Glutamatergic neuron (in vitro differentiated cells): Measurements from ENCODE around the gene HSD17B2. TPM values are rescaled to one million over a fixed set of nuclear protein-coding genes. Genes with fewer than 3 reads are reported as not detected.

Experiments
- DNase-seq: peaks from one replicate; pipeline ENCODE4 v3.0.0; 2022
- H3K27ac Mint-ChIP-seq: one replicate; pipeline ENCODE4 v1.8.0; 2020; ENCODE audit warnings: mild to moderate bottlenecking, mixed read lengths, inconsistent platforms; ENCODE audit not compliant: unreplicated experiment
- H3K27me3 Mint-ChIP-seq: one replicate; pipeline ENCODE4 v1.8.0; 2020; ENCODE audit warnings: mild to moderate bottlenecking, moderate library complexity, mixed read lengths, inconsistent platforms; ENCODE audit not compliant: unreplicated experiment
- H3K36me3 Mint-ChIP-seq: one replicate; pipeline ENCODE4 v1.8.0; 2020; ENCODE audit warnings: mild to moderate bottlenecking, mixed read lengths, inconsistent platforms; ENCODE audit not compliant: unreplicated experiment
- H3K4me1 Mint-ChIP-seq: one replicate; pipeline ENCODE4 v1.8.0; 2020; ENCODE audit warnings: mild to moderate bottlenecking, low read depth, mixed read lengths, inconsistent platforms; ENCODE audit not compliant: unreplicated experiment
- H3K4me3 Mint-ChIP-seq: one replicate; pipeline ENCODE4 v1.8.0; 2020; ENCODE audit warnings: mild to moderate bottlenecking, mixed read lengths, inconsistent platforms; ENCODE audit not compliant: unreplicated experiment
- H3K9me3 Mint-ChIP-seq: one replicate; pipeline ENCODE4 v1.8.0; 2020; ENCODE audit warnings: mild to moderate bottlenecking, moderate library complexity, mixed read lengths, inconsistent platforms; ENCODE audit not compliant: unreplicated experiment
- total RNA-seq: library from RNA; stranded (reverse); fragmentation: NEBNext Ultra II Directional; extraction: Animal tissue kit (Norgen Biotek cat#: 25700); gene quantifications from one replicate; pipeline ENCODE4 v1.2.1, GENCODE V29; 2021; ENCODE audit not compliant: unreplicated experiment
- TF ChIP-seq, protein P1 (sequence below): fragments of 200-600 bp; sonication (generic); IDR thresholded peaks from one replicate; pipeline ENCODE4 v1.5.0; 2021; ENCODE audit not compliant: partially characterized antibody, unreplicated experiment

The HSD17B2 gene
- total RNA-seq, 1 donor from 2014 or later = not detected

GRCh38 chr16:82024883-82025282, 10.2 kb upstream of the HSD17B2 start:
- Mint-ChIP-seq H3K4me3 (no peak overlapping the region), H3K27ac (no peak overlapping the region), H3K9me3 (no peaks in the 10 kb centered on the region), H3K4me1 (no peaks in the 10 kb centered on the region), H3K36me3 (peaks cover 13% of the 10 kb centered on the region), H3K27me3 (peaks cover 3% of the 10 kb centered on the region)
- no peak for DNase-seq
- TF ChIP-seq, protein P1, sequence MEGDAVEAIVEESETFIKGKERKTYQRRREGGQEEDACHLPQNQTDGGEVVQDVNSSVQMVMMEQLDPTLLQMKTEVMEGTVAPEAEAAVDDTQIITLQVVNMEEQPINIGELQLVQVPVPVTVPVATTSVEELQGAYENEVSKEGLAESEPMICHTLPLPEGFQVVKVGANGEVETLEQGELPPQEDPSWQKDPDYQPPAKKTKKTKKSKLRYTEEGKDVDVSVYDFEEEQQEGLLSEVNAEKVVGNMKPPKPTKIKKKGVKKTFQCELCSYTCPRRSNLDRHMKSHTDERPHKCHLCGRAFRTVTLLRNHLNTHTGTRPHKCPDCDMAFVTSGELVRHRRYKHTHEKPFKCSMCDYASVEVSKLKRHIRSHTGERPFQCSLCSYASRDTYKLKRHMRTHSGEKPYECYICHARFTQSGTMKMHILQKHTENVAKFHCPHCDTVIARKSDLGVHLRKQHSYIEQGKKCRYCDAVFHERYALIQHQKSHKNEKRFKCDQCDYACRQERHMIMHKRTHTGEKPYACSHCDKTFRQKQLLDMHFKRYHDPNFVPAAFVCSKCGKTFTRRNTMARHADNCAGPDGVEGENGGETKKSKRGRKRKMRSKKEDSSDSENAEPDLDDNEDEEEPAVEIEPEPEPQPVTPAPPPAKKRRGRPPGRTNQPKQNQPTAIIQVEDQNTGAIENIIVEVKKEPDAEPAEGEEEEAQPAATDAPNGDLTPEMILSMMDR = no peak

- TF ChIP-seq, protein P1 = no peak
- no peak overlapping the region for H3K27ac Mint-ChIP-seq
- peaks cover 3% of the 10 kb centered on the region for H3K27me3 Mint-ChIP-seq
- peaks cover 13% of the 10 kb centered on the region for H3K36me3 Mint-ChIP-seq
- H3K4me3 Mint-ChIP-seq = no peak overlapping the region
- no peaks in the 10 kb centered on the region for H3K9me3 Mint-ChIP-seq
- no peaks in the 10 kb centered on the region for H3K4me1 Mint-ChIP-seq
- no peak for DNase-seq
These were observed 7.4 kb upstream of the HSD17B2 start for GRCh38 chr16:82027629-82028064.

DNA sequence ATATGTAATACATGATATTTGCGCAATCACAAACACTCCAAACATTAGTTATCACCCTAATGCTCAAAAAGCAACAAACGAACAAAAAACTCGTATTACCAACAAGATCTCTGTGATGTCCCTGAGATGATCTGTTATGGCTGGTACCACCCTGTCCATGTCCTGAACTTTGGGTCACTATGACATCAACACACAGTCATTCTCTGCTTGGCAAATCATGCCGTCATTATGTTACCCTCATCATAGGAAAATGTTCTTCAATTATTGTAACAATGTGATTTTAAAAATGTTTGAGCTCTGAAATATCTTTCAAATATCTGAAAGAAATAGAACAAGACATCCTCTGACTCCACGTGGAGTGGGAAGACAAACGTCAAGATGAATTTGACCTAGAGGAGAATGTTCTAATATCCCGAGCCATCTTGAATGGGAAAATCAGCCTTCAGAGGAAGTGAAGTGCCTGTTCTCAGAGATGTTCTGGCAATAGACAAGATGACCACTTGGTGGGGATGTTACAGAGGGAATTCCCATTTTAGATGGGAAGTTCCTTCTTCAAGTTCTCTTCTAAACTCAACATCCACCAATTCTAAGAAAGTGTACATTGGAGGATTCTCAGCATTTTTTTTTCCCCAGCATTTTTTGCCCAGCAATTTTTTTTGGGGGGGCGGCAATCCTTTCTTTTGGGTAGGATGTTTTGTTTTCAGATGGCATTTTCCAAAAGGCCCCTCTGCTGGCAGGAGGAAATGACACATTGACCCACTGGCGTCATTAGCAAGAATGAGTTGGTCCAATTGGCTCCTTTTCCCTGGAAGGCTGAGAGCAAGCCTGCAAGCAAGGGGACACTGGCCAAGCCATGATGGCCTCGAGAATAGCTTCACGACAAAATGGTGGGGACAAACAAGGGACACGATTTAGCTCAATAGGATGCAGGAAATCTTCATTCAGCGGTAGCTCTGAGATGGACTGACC, 3.7 kb upstream of the HSD17B2 start:
- Mint-ChIP-seq H3K9me3 (no peaks in the 10 kb centered on the region), H3K27me3 (no peaks in the 10 kb centered on the region), H3K4me1 (no peaks in the 10 kb centered on the region), H3K4me3 (no peak overlapping the region), H3K27ac (no peak overlapping the region), H3K36me3 (no peaks in the 10 kb centered on the region)
- no peak for DNase-seq
- TF ChIP-seq, protein P1 = no peak

DNA sequence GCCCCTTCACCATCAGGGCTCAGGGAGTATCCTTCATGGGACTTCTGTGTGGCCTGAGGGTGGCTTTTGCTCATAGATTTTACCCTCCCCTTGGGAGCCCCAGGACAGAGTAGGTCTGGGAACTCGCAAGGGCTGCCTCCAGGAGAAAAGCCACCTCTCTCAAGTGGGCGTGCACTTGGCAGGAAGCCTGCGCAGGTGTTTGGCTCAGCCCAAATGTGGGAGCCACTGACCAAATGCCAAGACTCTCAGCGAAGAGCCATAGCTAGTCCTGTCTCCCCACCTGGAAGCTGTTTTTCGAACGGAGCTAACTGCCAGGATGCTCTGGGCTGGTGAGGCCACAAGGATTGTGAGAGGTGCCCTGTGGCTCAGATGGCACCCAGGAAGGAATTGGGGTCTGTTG, 2.0 kb upstream of the HSD17B2 start:
- no peak overlapping the region for H3K4me3 Mint-ChIP-seq
- H3K27me3 Mint-ChIP-seq = no peaks in the 10 kb centered on the region
- TF ChIP-seq, protein P1 = no peak
- H3K36me3 Mint-ChIP-seq = no peaks in the 10 kb centered on the region
- H3K27ac Mint-ChIP-seq = no peak overlapping the region
- DNase-seq = no peak
- no peaks in the 10 kb centered on the region for H3K9me3 Mint-ChIP-seq
- no peaks in the 10 kb centered on the region for H3K4me1 Mint-ChIP-seq

GRCh38 chr16:82033683-82034300, 1.3 kb upstream of the HSD17B2 start:
- Mint-ChIP-seq H3K36me3 (no peaks in the 10 kb centered on the region), H3K4me3 (no peak overlapping the region), H3K27me3 (no peaks in the 10 kb centered on the region), H3K4me1 (no peaks in the 10 kb centered on the region), H3K27ac (no peak overlapping the region), H3K9me3 (no peaks in the 10 kb centered on the region)
- no peak for DNase-seq
- TF ChIP-seq, protein P1 = no peak
